BJ (cell line): ENCODE data around the gene RNF14. TPM values are rescaled to one million over a fixed set of nuclear protein-coding genes. Genes with fewer than 3 reads are reported as not detected.

Experiments
- CTCF ChIA-PET: fragments of 350-600 bp; formaldehyde crosslinking; extraction: SDS; loops from one replicate; lab custom pipeline; 2021; ENCODE audit warnings: antibody characterized with exemption, inconsistent platforms; lab: Yijun Ruan, JAX
- POLR2A ChIA-PET: fragments of 300-600 bp; sonication (Branson Sonifier 250); formaldehyde crosslinking; extraction: SDS; loops from one replicate; lab custom pipeline; 2021; ENCODE audit warnings: antibody characterized with exemption; lab: Charles Lee
- DNase-seq: peaks from one replicate; pipeline ENCODE4 v3.0.0-alpha.2; 2011; ENCODE audit warnings: low read depth
- H3K27me3 ChIP-seq: 2 replicates; pipeline ENCODE4 v1.6.0; 2011; ENCODE audit warnings: low read length; ENCODE audit not compliant: control insufficient read depth, insufficient read depth
- H3K36me3 ChIP-seq: 2 replicates; pipeline ENCODE4 v1.5.1; 2011; ENCODE audit warnings: low read length; ENCODE audit not compliant: control insufficient read depth, insufficient read depth
- H3K4me3 ChIP-seq: 2 replicates; pipeline ENCODE4 v1.5.1; 2011; ENCODE audit warnings: low read depth, mild to moderate bottlenecking, control low read depth, low read length
- polyA plus RNA-seq: library from polyadenylated mRNA; depleted of rRNA; stranded (reverse); fragments of >200 nt; gene quantifications from 2 replicates; pipeline ENCODE4 v1.2.3, GENCODE V29; 2011
- TF ChIP-seq, protein P1 (sequence below): IDR thresholded peaks from 2 replicates; pipeline ENCODE4 v1.5.1; 2011; ENCODE audit warnings: low read depth, mild to moderate bottlenecking, control low read depth, inconsistent platforms, low read length, moderate library complexity; ENCODE audit not compliant: insufficient read depth

Gene RNF14
- polyA plus RNA-seq, 1 experiment, result 27.2 TPM

DNA sequence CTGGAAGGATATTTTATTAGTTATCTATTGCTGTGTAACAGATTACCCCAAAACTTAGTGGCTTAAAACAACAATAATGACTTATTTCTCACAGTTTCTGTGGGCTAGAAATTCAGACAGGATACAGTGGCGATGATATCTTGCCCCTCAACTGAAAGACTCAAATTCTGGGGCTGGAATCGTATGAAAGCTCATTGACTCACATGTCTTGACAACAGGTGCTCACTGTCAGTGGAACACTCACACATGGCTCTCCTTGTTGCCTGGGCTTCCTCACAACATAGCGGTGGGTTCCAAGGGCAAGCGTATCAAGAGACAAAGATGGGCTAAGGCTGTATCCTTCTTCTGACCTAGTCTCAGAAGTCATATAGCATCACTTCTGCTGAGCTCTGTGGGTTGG is 47.7 kb downstream of the RNF14 start:
- Histone ChIP-seq H3K36me3 (no peaks in the 10 kb centered on the region), H3K4me3 (no peak overlapping the region), H3K27me3 (peaks cover 1% of the 10 kb centered on the region; the same call in 1 of the 2 replicates)
- ChIA-PET POLR2A (no interaction called here), CTCF (interaction anchor here (0.7 to 5.9 kb wide), 7 partner anchors 8 to 135 kb away, joined by 3 to 50 read pairs (median 4); no protein-coding TSS in a partner anchor)
- no peak for DNase-seq
- TF ChIP-seq, protein P1, sequence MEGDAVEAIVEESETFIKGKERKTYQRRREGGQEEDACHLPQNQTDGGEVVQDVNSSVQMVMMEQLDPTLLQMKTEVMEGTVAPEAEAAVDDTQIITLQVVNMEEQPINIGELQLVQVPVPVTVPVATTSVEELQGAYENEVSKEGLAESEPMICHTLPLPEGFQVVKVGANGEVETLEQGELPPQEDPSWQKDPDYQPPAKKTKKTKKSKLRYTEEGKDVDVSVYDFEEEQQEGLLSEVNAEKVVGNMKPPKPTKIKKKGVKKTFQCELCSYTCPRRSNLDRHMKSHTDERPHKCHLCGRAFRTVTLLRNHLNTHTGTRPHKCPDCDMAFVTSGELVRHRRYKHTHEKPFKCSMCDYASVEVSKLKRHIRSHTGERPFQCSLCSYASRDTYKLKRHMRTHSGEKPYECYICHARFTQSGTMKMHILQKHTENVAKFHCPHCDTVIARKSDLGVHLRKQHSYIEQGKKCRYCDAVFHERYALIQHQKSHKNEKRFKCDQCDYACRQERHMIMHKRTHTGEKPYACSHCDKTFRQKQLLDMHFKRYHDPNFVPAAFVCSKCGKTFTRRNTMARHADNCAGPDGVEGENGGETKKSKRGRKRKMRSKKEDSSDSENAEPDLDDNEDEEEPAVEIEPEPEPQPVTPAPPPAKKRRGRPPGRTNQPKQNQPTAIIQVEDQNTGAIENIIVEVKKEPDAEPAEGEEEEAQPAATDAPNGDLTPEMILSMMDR, result no peak

DNA sequence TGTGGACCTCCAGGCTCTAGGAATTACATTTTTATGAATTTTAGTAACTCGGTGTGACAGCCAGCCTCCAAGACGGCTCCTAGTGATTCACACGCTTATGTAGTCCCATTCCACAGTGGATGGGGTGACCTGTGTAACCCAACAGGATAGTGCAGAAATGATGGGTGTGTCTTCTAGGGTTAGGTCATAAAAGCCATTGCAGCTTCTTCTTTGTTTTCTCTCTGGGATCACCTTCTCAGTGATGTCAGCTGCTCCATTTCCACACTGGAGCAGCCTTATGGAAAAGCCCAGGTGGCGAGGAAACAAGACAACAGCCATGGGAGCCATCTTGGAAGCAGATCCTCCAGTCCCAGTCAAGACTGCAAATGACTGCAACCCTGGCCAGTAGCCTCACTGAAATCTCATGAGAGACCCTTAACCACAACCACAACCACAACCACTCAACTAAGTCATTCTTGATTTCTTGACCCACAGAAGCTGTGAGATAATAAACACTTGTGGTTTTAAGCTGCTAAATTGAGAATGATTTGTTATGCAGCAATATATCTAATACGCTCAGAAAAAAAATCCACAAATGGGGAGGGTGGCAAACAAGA is 49.0 kb downstream of the RNF14 start:
- ChIA-PET CTCF (interaction anchor here (1.3 kb wide), 1 partner anchor 326 kb away, joined by 3 read pairs; no protein-coding TSS in a partner anchor), POLR2A (no interaction called here)
- Histone ChIP-seq H3K4me3 (no peak overlapping the region), H3K27me3 (peaks cover 1% of the 10 kb centered on the region; the same call in 1 of the 2 replicates), H3K36me3 (no peaks in the 10 kb centered on the region)
- DNase-seq, result no peak
- TF ChIP-seq, protein P1, result no peak

DNA sequence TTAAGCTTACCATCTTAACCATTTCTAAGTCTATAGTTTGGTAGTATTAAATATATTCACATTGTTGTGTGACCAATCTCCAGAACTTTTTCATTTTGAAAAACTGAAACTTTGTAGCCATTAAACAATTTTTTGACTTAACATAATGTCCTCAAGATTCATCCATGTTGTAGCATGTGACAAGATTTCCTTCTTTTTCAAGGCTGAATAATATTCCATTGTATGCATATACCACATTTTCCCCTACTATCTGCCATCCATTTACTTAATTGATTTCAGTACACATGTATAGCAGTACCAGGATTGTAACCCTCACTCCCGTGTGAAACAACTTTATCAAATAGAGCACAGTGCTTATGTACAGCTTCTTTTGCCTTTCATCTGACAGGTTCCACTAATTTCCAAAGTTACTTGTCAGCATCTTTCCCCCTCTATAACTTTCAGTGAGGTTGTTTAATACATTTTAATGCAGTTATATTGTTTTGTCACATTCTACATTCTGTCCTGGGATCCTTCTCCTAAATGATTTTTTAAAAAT is 51.3 kb downstream of the RNF14 start:
- Histone ChIP-seq H3K27me3 (peaks cover 1% of the 10 kb centered on the region; the same call in 1 of the 2 replicates), H3K4me3 (no peak overlapping the region), H3K36me3 (no peaks in the 10 kb centered on the region)
- TF ChIP-seq, protein P1, result no peak
- CTCF ChIA-PET, result interaction anchor here (0.6 kb wide), 2 partner anchors 26 to 171 kb away, joined by 4 to 5 read pairs; no protein-coding TSS in a partner anchor
- DNase-seq, result no peak
- POLR2A ChIA-PET, result no interaction called here

DNA sequence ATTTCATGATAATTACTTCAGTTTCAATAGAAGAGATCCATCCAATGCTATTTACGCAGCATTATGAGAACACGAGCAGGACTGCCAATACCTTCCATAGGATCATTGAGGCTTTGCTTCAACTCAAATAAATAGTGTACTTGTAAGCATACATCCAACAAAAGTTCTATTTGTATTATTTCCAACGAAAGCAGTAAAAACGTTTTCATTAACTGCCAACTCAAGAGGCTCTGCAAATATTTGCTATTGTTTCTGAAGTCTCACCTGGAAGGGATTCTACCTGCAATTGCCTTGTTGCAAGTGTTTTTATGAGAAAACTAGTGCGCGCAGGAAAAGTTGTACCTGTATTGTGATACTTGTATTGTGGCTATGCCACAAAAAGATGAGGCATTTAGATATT is 54.9 kb downstream of the RNF14 start:
- Histone ChIP-seq H3K27me3 (no peaks in the 10 kb centered on the region), H3K36me3 (no peaks in the 10 kb centered on the region), H3K4me3 (no peak overlapping the region)
- no peak for DNase-seq
- TF ChIP-seq, protein P1, result no peak
- CTCF ChIA-PET, result interaction anchor here (1.0 to 2.5 kb wide), 2 partner anchors 9 to 145 kb away, joined by 3 to 11 read pairs; no protein-coding TSS in a partner anchor
- POLR2A ChIA-PET, result no interaction called here

DNA sequence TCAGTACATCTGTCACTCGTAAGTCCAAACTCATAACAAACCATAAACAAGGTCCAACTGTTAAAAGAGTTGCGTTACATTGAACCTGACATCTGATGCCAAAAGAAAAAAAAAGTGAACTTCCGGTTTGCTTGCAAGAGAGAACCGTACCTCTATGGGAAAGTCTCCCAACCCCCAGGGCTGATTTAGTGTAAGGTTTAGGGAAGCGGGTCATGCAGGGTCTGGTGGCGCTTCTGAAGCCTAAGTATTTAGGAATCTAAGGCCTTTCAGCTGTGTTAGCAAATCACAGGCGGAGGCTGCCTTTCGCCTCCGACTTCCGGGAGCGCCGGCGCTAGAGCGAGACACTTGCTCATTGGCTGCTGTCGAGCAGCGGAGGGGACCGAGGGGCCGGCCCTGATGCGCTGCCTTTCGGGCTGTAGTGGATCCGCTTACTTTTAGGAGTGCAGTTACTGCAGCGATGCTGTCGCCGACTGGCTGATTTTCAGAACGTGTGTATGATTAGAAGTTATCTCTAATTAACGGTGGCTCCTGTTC is 55.9 kb downstream of the RNF14 start:
- Histone ChIP-seq H3K36me3 (no peaks in the 10 kb centered on the region), H3K4me3 (peak overlapping the region; percentile 41), H3K27me3 (no peaks in the 10 kb centered on the region)
- ChIA-PET CTCF (interaction anchor here (1.0 to 2.5 kb wide), 4 partner anchors 10 to 146 kb away, joined by 3 to 11 read pairs (median 4); partner anchors contain the start of gene GNPDA1), POLR2A (interaction anchor here (0.6 to 1.0 kb wide), 2 partner anchors 56 kb away, joined by 4 to 10 read pairs; partner anchors contain the start of gene RNF14)
- DNase-seq, result peak; percentile 49
- TF ChIP-seq, protein P1, result no peak
